ENCODE data around the gene PCGF1. TPM values are rescaled to one million over a fixed set of nuclear protein-coding genes. Genes with fewer than 3 reads are reported as not detected.

Gene PCGF1
- total and polyA plus RNA-seq, 2 experiments from 2014 or later: 24.1 to 24.8 TPM

GRCh38 chr2:74458938-74459363, 48.5 kb downstream of the PCGF1 start:
- Histone ChIP-seq H3K9me3 (ENCODE audit: low read depth) (no peaks in the 10 kb centered on the region), H3K36me3 (ENCODE audit: low read depth) (no peaks in the 10 kb centered on the region; the same call in 1 of the 2 replicates), H3K9me2 (ENCODE audit: insufficient read depth) (no peaks in the 10 kb centered on the region), H3K4me2 (ENCODE audit: unreplicated experiment) (peak overlapping the region; percentile 93), H3K9ac (peak overlapping the region; percentile 84), H3F3A (ENCODE audit: insufficient read depth) (peaks cover 7% of the 10 kb centered on the region), H2AFZ (peak overlapping the region; percentile 23; the same call in 1 of the 2 replicates), H3K4me3 (peak overlapping the region; percentile 87), H3K4me1 (ENCODE audit: insufficient read depth) (peaks cover 9% of the 10 kb centered on the region), H3K79me2 (ENCODE audit: insufficient read depth) (peaks cover 45% of the 10 kb centered on the region), H4K20me1 (ENCODE audit: insufficient read depth) (no peaks in the 10 kb centered on the region), H3K27ac (peak overlapping the region; percentile 60), H3K27me3 (replicated peaks; ENCODE audit: insufficient read depth) (no peaks in the 10 kb centered on the region)
- TF ChIP-seq EZH2 (IDR thresholded peaks at IDR 0.05; ENCODE audit: insufficient read depth, poor library complexity, severe bottlenecking): no peak
- in situ Hi-C loops (cut with MboI): no loop called here
- peak; percentile 48 for DNase-seq
- WGBS, 2 experiments (ENCODE audit: low coverage in 1 of 2, low lambda C conversion rate in 2 of 2, missing lambda C conversion rate in 2 of 2): 0 to 1% methylated on average over 10 of the region's 10 CpGs

GRCh38 chr2:74458132-74458937, 49.2 kb downstream of the PCGF1 start, which contains the start of gene WBP1:
Gene WBP1, plus strand, starts transcription at chr2:74458438. Its CDS starts 165 bp downstream, at chr2:74458603.
- WGBS, 2 experiments (ENCODE audit: low coverage in 1 of 2, low lambda C conversion rate in 2 of 2, missing lambda C conversion rate in 2 of 2): 0 to 1% methylated on average over 36 to 38 of the region's 38 CpGs
- H3K27me3 ChIP-seq (replicated peaks; ENCODE audit: insufficient read depth): no peaks in the 10 kb centered on the region
- no peaks in the 10 kb centered on the region for H4K20me1 ChIP-seq (ENCODE audit: insufficient read depth)
- H3K27ac ChIP-seq: peak within 1 kb of the TSS; percentile 73
- peaks cover 7% of the 10 kb centered on the region for H3F3A ChIP-seq (ENCODE audit: insufficient read depth)
- TF ChIP-seq EZH2 (IDR thresholded peaks at IDR 0.05; ENCODE audit: insufficient read depth, poor library complexity, severe bottlenecking) (no peak), EZH2phosphoT487 (IDR thresholded peaks at IDR 0.05; ENCODE audit: insufficient read depth, low read depth) (no peak)
- peak within 1 kb of the TSS; percentile 84 for H3K9ac ChIP-seq
- in situ Hi-C loops (cut with MboI): no loop called here
- peaks cover 9% of the 10 kb centered on the region for H3K4me1 ChIP-seq (ENCODE audit: insufficient read depth)
- DNase-seq: peak; percentile 99
- no peaks in the 10 kb centered on the region; the same call in 1 of the 2 replicates for H3K36me3 ChIP-seq (ENCODE audit: low read depth)
- peak within 1 kb of the TSS; percentile 95 for H3K4me2 ChIP-seq (ENCODE audit: unreplicated experiment)
- peaks cover 40% of the 10 kb centered on the region for H3K79me2 ChIP-seq (ENCODE audit: insufficient read depth)
- peak within 1 kb of the TSS; percentile 91 for H2AFZ ChIP-seq
- H3K9me3 ChIP-seq (ENCODE audit: low read depth): no peaks in the 10 kb centered on the region
- no peaks in the 10 kb centered on the region for H3K9me2 ChIP-seq (ENCODE audit: insufficient read depth)
- peak within 1 kb of the TSS; percentile 87 for H3K4me3 ChIP-seq

- H3K27me3 ChIP-seq (replicated peaks; ENCODE audit: insufficient read depth): no peaks in the 10 kb centered on the region
- peak overlapping the region; percentile 95 for H3K4me2 ChIP-seq (ENCODE audit: unreplicated experiment)
- H3K79me2 ChIP-seq (ENCODE audit: insufficient read depth): peaks cover 33% of the 10 kb centered on the region
- H3K27ac ChIP-seq: peak overlapping the region; percentile 73
- H3F3A ChIP-seq (ENCODE audit: insufficient read depth): peaks cover 7% of the 10 kb centered on the region
- H3K9me3 ChIP-seq (ENCODE audit: low read depth): no peaks in the 10 kb centered on the region
- TF ChIP-seq EZH2phosphoT487 (IDR thresholded peaks at IDR 0.05; ENCODE audit: insufficient read depth, low read depth): no peak
- TF ChIP-seq EZH2 (IDR thresholded peaks at IDR 0.05; ENCODE audit: insufficient read depth, poor library complexity, severe bottlenecking): no peak
- peaks cover 9% of the 10 kb centered on the region for H3K4me1 ChIP-seq (ENCODE audit: insufficient read depth)
- DNase-seq: peak; percentile 77
- in situ Hi-C loops (cut with MboI): no loop called here
- no peaks in the 10 kb centered on the region; the same call in 1 of the 2 replicates for H3K36me3 ChIP-seq (ENCODE audit: low read depth)
- H3K9ac ChIP-seq: peak overlapping the region; percentile 80
- peak overlapping the region; percentile 91 for H2AFZ ChIP-seq
- 2 to 3% methylated on average over 31 to 37 of the region's 46 CpGs for WGBS, 2 experiments (ENCODE audit: low coverage in 1 of 2, low lambda C conversion rate in 2 of 2, missing lambda C conversion rate in 2 of 2)
- H3K9me2 ChIP-seq (ENCODE audit: insufficient read depth): no peaks in the 10 kb centered on the region
- H3K4me3 ChIP-seq: peak overlapping the region; percentile 84
- no peaks in the 10 kb centered on the region for H4K20me1 ChIP-seq (ENCODE audit: insufficient read depth)
These were observed 49.9 kb downstream of the PCGF1 start for GRCh38 chr2:74457549-74458131.

- Histone ChIP-seq H3K9ac (peak overlapping the region; percentile 80), H3K4me2 (ENCODE audit: unreplicated experiment) (peak overlapping the region; percentile 95), H3K9me3 (ENCODE audit: low read depth) (no peaks in the 10 kb centered on the region), H3K79me2 (ENCODE audit: insufficient read depth) (peaks cover 30% of the 10 kb centered on the region), H2AFZ (peak overlapping the region; percentile 91; the same call in 1 of the 2 replicates), H3K4me3 (peak overlapping the region; percentile 84), H3K9me2 (ENCODE audit: insufficient read depth) (no peaks in the 10 kb centered on the region), H3K27me3 (replicated peaks; ENCODE audit: insufficient read depth) (no peaks in the 10 kb centered on the region), H3F3A (ENCODE audit: insufficient read depth) (peaks cover 7% of the 10 kb centered on the region; the same call in 1 of the 2 replicates), H3K27ac (peak overlapping the region; percentile 73), H4K20me1 (ENCODE audit: insufficient read depth) (no peaks in the 10 kb centered on the region), H3K36me3 (ENCODE audit: low read depth) (no peaks in the 10 kb centered on the region; the same call in 1 of the 2 replicates), H3K4me1 (ENCODE audit: insufficient read depth) (peaks cover 9% of the 10 kb centered on the region)
- no peak for DNase-seq
- 1 to 2% methylated on average over 26 to 27 of the region's 27 CpGs for WGBS, 2 experiments (ENCODE audit: low coverage in 1 of 2, low lambda C conversion rate in 2 of 2, missing lambda C conversion rate in 2 of 2)
- in situ Hi-C loops (cut with MboI): no loop called here
- TF ChIP-seq EZH2 (IDR thresholded peaks at IDR 0.05; ENCODE audit: insufficient read depth, poor library complexity, severe bottlenecking): no peak
- no peak for TF ChIP-seq EZH2phosphoT487 (IDR thresholded peaks at IDR 0.05; ENCODE audit: insufficient read depth, low read depth)
These were observed 50.4 kb downstream of the PCGF1 start for GRCh38 chr2:74457129-74457548.

Other genes with a start within 250 kb of the PCGF1 start
- 0.32 and 0.38 TPM in 2 replicates for gene SLC4A5, start 164.3 kb downstream of the PCGF1 start, total RNA-seq (2014; rRNA removed; shearing (Covaris generic))
- 0.35 TPM in 1 of 2 replicates, not detected in the other for gene SLC4A5, start 164.3 kb downstream of the PCGF1 start, polyA plus RNA-seq (2016; fragmentation: Nextera tagmentation; extraction: Ambion mirVana)
- 172 and 176 TPM in 2 replicates for gene DCTN1, start 127.4 kb downstream of the PCGF1 start, total RNA-seq (2014; rRNA removed; shearing (Covaris generic))
- gene DCTN1, start 127.4 kb downstream of the PCGF1 start, polyA plus RNA-seq (2016; fragmentation: Nextera tagmentation; extraction: Ambion mirVana): 169 and 171 TPM in 2 replicates
- 1.6 and 3.5 TPM in 2 replicates for gene C2orf81, start 86.1 kb downstream of the PCGF1 start, total RNA-seq (2014; rRNA removed; shearing (Covaris generic))
- gene C2orf81, start 86.1 kb downstream of the PCGF1 start, polyA plus RNA-seq (2016; fragmentation: Nextera tagmentation; extraction: Ambion mirVana): 6.0 TPM in 2 replicates
- 33.4 and 45.0 TPM in 2 replicates for gene WDR54, start 86.0 kb downstream of the PCGF1 start, total RNA-seq (2014; rRNA removed; shearing (Covaris generic))
- 50.8 and 53.3 TPM in 2 replicates for gene WDR54, start 86.0 kb downstream of the PCGF1 start, polyA plus RNA-seq (2016; fragmentation: Nextera tagmentation; extraction: Ambion mirVana)
- gene RTKN, start 65.8 kb downstream of the PCGF1 start, total RNA-seq (2014; rRNA removed; shearing (Covaris generic)): 13.5 and 17.5 TPM in 2 replicates
- 13.0 and 14.5 TPM in 2 replicates for gene RTKN, start 65.8 kb downstream of the PCGF1 start, polyA plus RNA-seq (2016; fragmentation: Nextera tagmentation; extraction: Ambion mirVana)
- 10.9 and 32.5 TPM in 2 replicates for gene INO80B, start 52.6 kb downstream of the PCGF1 start, total RNA-seq (2014; rRNA removed; shearing (Covaris generic))
- 3.8 and 4.9 TPM in 2 replicates for gene INO80B, start 52.6 kb downstream of the PCGF1 start, polyA plus RNA-seq (2016; fragmentation: Nextera tagmentation; extraction: Ambion mirVana)
- gene WBP1, start 49.3 kb downstream of the PCGF1 start, total RNA-seq (2014; rRNA removed; shearing (Covaris generic)): 37.9 and 58.7 TPM in 2 replicates
- gene WBP1, start 49.3 kb downstream of the PCGF1 start, polyA plus RNA-seq (2016; fragmentation: Nextera tagmentation; extraction: Ambion mirVana): 42.4 and 47.1 TPM in 2 replicates
- gene MOGS, start 42.3 kb downstream of the PCGF1 start, total RNA-seq (2014; rRNA removed; shearing (Covaris generic)): 55.7 and 58.6 TPM in 2 replicates
- gene MOGS, start 42.3 kb downstream of the PCGF1 start, polyA plus RNA-seq (2016; fragmentation: Nextera tagmentation; extraction: Ambion mirVana): 14.5 and 16.8 TPM in 2 replicates
- gene MRPL53, start 35.0 kb downstream of the PCGF1 start, total RNA-seq (2014; rRNA removed; shearing (Covaris generic)): 14.8 and 18.5 TPM in 2 replicates
- 69.2 and 71.0 TPM in 2 replicates for gene MRPL53, start 35.0 kb downstream of the PCGF1 start, polyA plus RNA-seq (2016; fragmentation: Nextera tagmentation; extraction: Ambion mirVana)
- 5.1 and 12.8 TPM in 2 replicates for gene CCDC142, start 24.7 kb downstream of the PCGF1 start, total RNA-seq (2014; rRNA removed; shearing (Covaris generic))
- gene CCDC142, start 24.7 kb downstream of the PCGF1 start, polyA plus RNA-seq (2016; fragmentation: Nextera tagmentation; extraction: Ambion mirVana): 6.4 and 6.8 TPM in 2 replicates
- gene TTC31, start 24.6 kb downstream of the PCGF1 start, total RNA-seq (2014; rRNA removed; shearing (Covaris generic)): 15.9 and 17.7 TPM in 2 replicates
- gene TTC31, start 24.6 kb downstream of the PCGF1 start, polyA plus RNA-seq (2016; fragmentation: Nextera tagmentation; extraction: Ambion mirVana): 14.2 and 20.4 TPM in 2 replicates
- gene LBX2, start 8.1 kb downstream of the PCGF1 start, total RNA-seq (2014; rRNA removed; shearing (Covaris generic)): 0.38 and 4.6 TPM in 2 replicates
- gene LBX2, start 8.1 kb downstream of the PCGF1 start, polyA plus RNA-seq (2016; fragmentation: Nextera tagmentation; extraction: Ambion mirVana): 0.87 and 1.1 TPM in 2 replicates
- gene TLX2, start 6.8 kb upstream of the PCGF1 start, total RNA-seq (2014; rRNA removed; shearing (Covaris generic)): not detected in 2 replicates
- gene TLX2, start 6.8 kb upstream of the PCGF1 start, polyA plus RNA-seq (2016; fragmentation: Nextera tagmentation; extraction: Ambion mirVana): not detected in 2 replicates
- not detected in 2 replicates for gene DQX1, start 18.5 kb upstream of the PCGF1 start, total RNA-seq (2014; rRNA removed; shearing (Covaris generic))
- gene DQX1, start 18.5 kb upstream of the PCGF1 start, polyA plus RNA-seq (2016; fragmentation: Nextera tagmentation; extraction: Ambion mirVana): not detected in 2 replicates
- 114 and 119 TPM in 2 replicates for gene AUP1, start 22.0 kb upstream of the PCGF1 start, total RNA-seq (2014; rRNA removed; shearing (Covaris generic))
- 119 and 122 TPM in 2 replicates for gene AUP1, start 22.0 kb upstream of the PCGF1 start, polyA plus RNA-seq (2016; fragmentation: Nextera tagmentation; extraction: Ambion mirVana)
- gene HTRA2, start 22.2 kb upstream of the PCGF1 start, total RNA-seq (2014; rRNA removed; shearing (Covaris generic)): 23.0 and 35.2 TPM in 2 replicates
- gene HTRA2, start 22.2 kb upstream of the PCGF1 start, polyA plus RNA-seq (2016; fragmentation: Nextera tagmentation; extraction: Ambion mirVana): 33.6 and 34.0 TPM in 2 replicates
- gene LOXL3, start 46.2 kb upstream of the PCGF1 start, total RNA-seq (2014; rRNA removed; shearing (Covaris generic)): 52.4 and 56.9 TPM in 2 replicates
- 55.2 and 57.2 TPM in 2 replicates for gene LOXL3, start 46.2 kb upstream of the PCGF1 start, polyA plus RNA-seq (2016; fragmentation: Nextera tagmentation; extraction: Ambion mirVana)
- gene DOK1, start 47.0 kb upstream of the PCGF1 start, total RNA-seq (2014; rRNA removed; shearing (Covaris generic)): 32.2 and 40.3 TPM in 2 replicates
- gene DOK1, start 47.0 kb upstream of the PCGF1 start, polyA plus RNA-seq (2016; fragmentation: Nextera tagmentation; extraction: Ambion mirVana): 32.6 and 36.2 TPM in 2 replicates
- gene M1AP, start 140.6 kb upstream of the PCGF1 start, total RNA-seq (2014; rRNA removed; shearing (Covaris generic)): 0.25 and 1.5 TPM in 2 replicates
- 0.13 and 0.18 TPM in 2 replicates for gene M1AP, start 140.6 kb upstream of the PCGF1 start, polyA plus RNA-seq (2016; fragmentation: Nextera tagmentation; extraction: Ambion mirVana)
- 4.2 and 15.6 TPM in 2 replicates for gene SEMA4F, start 146.6 kb upstream of the PCGF1 start, total RNA-seq (2014; rRNA removed; shearing (Covaris generic))
- 5.6 and 5.9 TPM in 2 replicates for gene SEMA4F, start 146.6 kb upstream of the PCGF1 start, polyA plus RNA-seq (2016; fragmentation: Nextera tagmentation; extraction: Ambion mirVana)